ENCODE data around the gene XXYLT1.
"Not testable (repeated sequence)": the region's sequence is repeated elsewhere in the genome, so short reads cannot be mapped to it uniquely, and the experiment has no call there.

DNA sequence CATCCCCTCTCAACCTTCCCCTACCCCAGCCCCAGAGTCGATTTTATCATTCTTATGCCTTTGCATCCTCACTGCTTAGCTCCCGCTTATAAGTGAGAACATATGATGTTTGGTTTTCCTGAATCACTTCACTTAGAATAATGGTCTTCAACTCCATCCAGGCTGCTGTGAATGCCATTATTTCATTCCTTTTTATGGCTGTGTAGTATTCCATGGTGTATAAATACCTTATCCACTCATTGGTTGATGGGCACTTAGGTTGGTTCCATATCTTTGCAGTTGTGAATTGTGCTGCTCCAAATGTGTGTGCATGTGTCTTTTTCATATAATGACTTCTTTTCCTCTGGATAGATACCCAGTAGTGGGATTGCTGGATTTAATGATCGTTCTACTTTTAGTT is 233.4 kb downstream of the XXYLT1 start:
- TF ChIP-seq, protein P1, sequence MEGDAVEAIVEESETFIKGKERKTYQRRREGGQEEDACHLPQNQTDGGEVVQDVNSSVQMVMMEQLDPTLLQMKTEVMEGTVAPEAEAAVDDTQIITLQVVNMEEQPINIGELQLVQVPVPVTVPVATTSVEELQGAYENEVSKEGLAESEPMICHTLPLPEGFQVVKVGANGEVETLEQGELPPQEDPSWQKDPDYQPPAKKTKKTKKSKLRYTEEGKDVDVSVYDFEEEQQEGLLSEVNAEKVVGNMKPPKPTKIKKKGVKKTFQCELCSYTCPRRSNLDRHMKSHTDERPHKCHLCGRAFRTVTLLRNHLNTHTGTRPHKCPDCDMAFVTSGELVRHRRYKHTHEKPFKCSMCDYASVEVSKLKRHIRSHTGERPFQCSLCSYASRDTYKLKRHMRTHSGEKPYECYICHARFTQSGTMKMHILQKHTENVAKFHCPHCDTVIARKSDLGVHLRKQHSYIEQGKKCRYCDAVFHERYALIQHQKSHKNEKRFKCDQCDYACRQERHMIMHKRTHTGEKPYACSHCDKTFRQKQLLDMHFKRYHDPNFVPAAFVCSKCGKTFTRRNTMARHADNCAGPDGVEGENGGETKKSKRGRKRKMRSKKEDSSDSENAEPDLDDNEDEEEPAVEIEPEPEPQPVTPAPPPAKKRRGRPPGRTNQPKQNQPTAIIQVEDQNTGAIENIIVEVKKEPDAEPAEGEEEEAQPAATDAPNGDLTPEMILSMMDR (conservative IDR thresholded peaks at IDR 0.05; ENCODE audit: low read length), result not testable (repeated sequence)
- TF ChIP-seq EZH2phosphoT487 (IDR thresholded peaks at IDR 0.05; ENCODE audit: borderline replicate concordance, low read depth, low read length), result not testable (repeated sequence)

All from OCI-LY7 (cell line).